A549 (cell line): ENCODE data around the gene SYPL1. TPM values are rescaled to one million over a fixed set of nuclear protein-coding genes. Genes with fewer than 3 reads are reported as not detected.

ENCODE experiments used
- ATAC-seq, 2 experiments: fragments of 200-7000 bp in 1 of 2; fragments of >200 bp in 1 of 2; cut with Nextera tagmentation in 1 of 2; cut with Tn5 transposase in 1 of 2; 3 replicates each; pipeline versions ENCODE4 v1.8.0 to v1.9.1; 2018 to 2020; ENCODE audit warnings: mild to moderate bottlenecking in 1 of 2, moderate library complexity in 1 of 2
- CTCF ChIA-PET: fragments of 300-600 bp; sonication (Branson Sonifier 250); formaldehyde crosslinking; extraction: SDS; loops from one replicate; lab custom pipeline; 2021; ENCODE audit warnings: antibody characterized with exemption, inconsistent platforms; lab: Yijun Ruan, JAX
- POLR2A ChIA-PET: fragments of 350-600 bp; formaldehyde crosslinking; extraction: SDS; loops from one replicate; lab custom pipeline; 2021; ENCODE audit warnings: antibody characterized with exemption, inconsistent platforms; lab: Yijun Ruan, JAX
- DNase-seq, 2 experiments: peaks; one replicate each; pipeline versions ENCODE4 v3.0.0 to v3.0.0-alpha.2; 2011 to 2016; ENCODE audit warnings: low read depth in 1 of 2, low spot score in 1 of 2
- FAIRE-seq: peaks from 2 replicates; lab custom pipeline; 2011; peaks lifted over from hg19 to GRCh38; lab: Jason Lieb, UNC
- H3K27ac ChIP-seq, 2 experiments: fragments of >200 bp; sonication (Bioruptor Twin); formaldehyde crosslinking; 3 replicates each; pipeline ENCODE4 v1.5.1; 2016 to 2017
- H3K4me1 ChIP-seq: fragments of >200 bp; sonication (Bioruptor Twin); formaldehyde crosslinking; 3 replicates; pipeline ENCODE4 v1.6.1; 2016
- H3K4me2 ChIP-seq: fragments of >200 bp; sonication (Bioruptor Twin); formaldehyde crosslinking; 3 replicates; pipeline ENCODE4 v1.6.1; 2016
- H3K4me3 ChIP-seq: fragments of >200 bp; sonication (Bioruptor Twin); formaldehyde crosslinking; 3 replicates; pipeline ENCODE4 v1.5.1; 2016
- H3K9me3 ChIP-seq: fragments of >200 bp; sonication (Bioruptor Twin); formaldehyde crosslinking; 3 replicates; pipeline ENCODE4 v1.6.1; 2016
- BHLHE40 ChIP-seq: IDR thresholded peaks from 2 replicates; pipeline ENCODE4 v1.6.1; 2012; ENCODE audit warnings: low read depth, low read length, inconsistent platforms
- CBX8 ChIP-seq: fragments of 200-600 bp; sonication (generic); IDR thresholded peaks from 2 replicates; pipeline ENCODE4 v1.6.1; 2016
- E2F6 ChIP-seq: IDR thresholded peaks from 2 replicates; pipeline ENCODE4 v1.6.1; 2012; ENCODE audit warnings: low read depth, borderline replicate concordance
- EHMT2 ChIP-seq: fragments of 200-600 bp; sonication (generic); IDR thresholded peaks from 2 replicates; pipeline ENCODE4 v1.6.1; 2016; ENCODE audit warnings: antibody characterized with exemption, low read depth, mild to moderate bottlenecking, moderate library complexity
- FOSL2 ChIP-seq, 2 experiments: fragments of 450-650 bp in 1 of 2; fragments of >200 bp in 1 of 2; sonication (Bioruptor Twin) in 1 of 2; formaldehyde crosslinking; IDR thresholded peaks; 2 replicates each; pipeline versions ENCODE4 v1.5.0 to v1.6.1; 2016 to 2020; ENCODE audit warnings: mild to moderate bottlenecking in 1 of 2, moderate library complexity in 1 of 2
- FOXS1 ChIP-seq: fragments of 250-450 bp; sonication (Bioruptor Pico); IDR thresholded peaks from 2 replicates; pipeline ENCODE4 v1.5.0; 2020; ENCODE audit warnings: mild to moderate bottlenecking, moderate library complexity
- GATA3 ChIP-seq: IDR thresholded peaks from 2 replicates; pipeline ENCODE4 v1.6.1; 2012; ENCODE audit warnings: borderline replicate concordance
- HOXB13 ChIP-seq: fragments of 250-450 bp; sonication (Bioruptor Pico); IDR thresholded peaks from 2 replicates; pipeline ENCODE4 v1.5.0; 2020; ENCODE audit warnings: low read depth, mild to moderate bottlenecking, moderate library complexity
- JUN ChIP-seq, 2 experiments: fragments of >200 bp; sonication (Bioruptor Twin); formaldehyde crosslinking; IDR thresholded peaks; 2 replicates in 1 of 2; 3 replicates in 1 of 2; pipeline ENCODE4 v1.6.1; 2016 to 2017
- JUNB ChIP-seq: fragments of >200 bp; sonication (Bioruptor Twin); formaldehyde crosslinking; IDR thresholded peaks from 2 replicates; pipeline ENCODE4 v1.6.1; 2016
- KDM5A ChIP-seq: fragments of 200-600 bp; sonication (generic); IDR thresholded peaks from 2 replicates; pipeline ENCODE4 v1.6.1; 2016; ENCODE audit warnings: antibody characterized with exemption, mild to moderate bottlenecking
- MAFK ChIP-seq: fragments of 450-650 bp; IDR thresholded peaks from 2 replicates; pipeline ENCODE4 v1.6.1; 2014; ENCODE audit not compliant: partially characterized antibody
- NFE2L2 ChIP-seq: fragments of 150-350 bp; conservative IDR thresholded peaks from 2 replicates; pipeline ENCODE4 v1.6.1; 2014; ENCODE audit warnings: low read length
- NR3C1 ChIP-seq: fragments of >200 bp; sonication (Bioruptor Twin); formaldehyde crosslinking; IDR thresholded peaks from 3 replicates; pipeline ENCODE4 v1.6.1; 2017
- PHF8 ChIP-seq: fragments of 200-600 bp; sonication (generic); IDR thresholded peaks from 2 replicates; pipeline ENCODE4 v1.6.1; 2016; ENCODE audit warnings: low read depth, mild to moderate bottlenecking, antibody characterized with exemption, moderate library complexity, borderline replicate concordance
- POLR2A ChIP-seq: IDR thresholded peaks from 2 replicates; pipeline ENCODE4 v1.6.1; 2012; ENCODE audit warnings: mild to moderate bottlenecking, low read length
- RCOR1 ChIP-seq: fragments of 150-350 bp; IDR thresholded peaks from 2 replicates; pipeline ENCODE4 v1.6.1; 2014; ENCODE audit warnings: antibody characterized with exemption, low read length, low read depth
- RFX5 ChIP-seq: fragments of 450-650 bp; IDR thresholded peaks from 2 replicates; pipeline ENCODE4 v1.7.1; 2014; ENCODE audit warnings: antibody characterized with exemption, mild to moderate bottlenecking, moderate library complexity
- TP53 ChIP-seq: fragments of 250-450 bp; sonication (Bioruptor Pico); IDR thresholded peaks from 2 replicates; pipeline ENCODE4 v1.5.0; 2021; ENCODE audit warnings: mild to moderate bottlenecking, moderate library complexity
- ZNF302 ChIP-seq: fragments of 250-450 bp; sonication (Bioruptor Pico); IDR thresholded peaks from 2 replicates; pipeline ENCODE4 v1.9.0; 2021; ENCODE audit warnings: inconsistent platforms, mild to moderate bottlenecking, moderate library complexity
- WGBS: methylation state at CpG from one replicate; pipeline ENCODE4 v1.1.6; 2017; ENCODE audit errors: missing lambda C conversion rate; 5-methylcytosine and 5-hydroxymethylcytosine counted together
- polyA minus RNA-seq: library from RNA; depleted of rRNA, polyadenylated mRNA; stranded (reverse); fragments of >200 nt; gene quantifications from 2 replicates; pipeline ENCODE4 v1.2.3, GENCODE V29; 2011; rRNA and poly(A)+ RNA removed
- polyA plus RNA-seq, 4 experiments: library from polyadenylated mRNA; depleted of rRNA in 3 of 4; stranded (reverse); fragments of >200 nt; fragmentation: RNase III in 1 of 4; extraction: RNeasy Plus Mini Kit Qiagen cat#74134 plus additional on column Dnase treatment in 1 of 4; gene quantifications; 2 replicates in 3 of 4; 3 replicates in 1 of 4; pipeline ENCODE4 v1.2.3, GENCODE V29; 2011 to 2017
- TF ChIP-seq, protein P1 (sequence below): IDR thresholded peaks from 2 replicates; pipeline ENCODE4 v1.6.1; 2012
- TF ChIP-seq, protein P2 (sequence below): IDR thresholded peaks from 2 replicates; pipeline ENCODE4 v1.6.1; 2012
- TF ChIP-seq, protein P3 (sequence below): fragments of >200 bp; sonication (Bioruptor Twin); formaldehyde crosslinking; IDR thresholded peaks from 3 replicates; pipeline ENCODE4 v1.6.1; 2016
- TF ChIP-seq, protein P4 (sequence below): fragments of 450-650 bp; IDR thresholded peaks from 2 replicates; pipeline ENCODE4 v1.6.1; 2014; ENCODE audit warnings: antibody characterized with exemption
- TF ChIP-seq, protein P5 (sequence below): fragments of 200-600 bp; sonication (generic); IDR thresholded peaks from 2 replicates; pipeline ENCODE4 v1.6.1; 2016; ENCODE audit warnings: antibody characterized with exemption, mild to moderate bottlenecking, moderate library complexity

SYPL1 gene
- polyA plus RNA-seq (2011; rRNA removed) (126 and 131 TPM in 2 replicates), polyA plus RNA-seq (2017; fragmentation: RNase III; extraction: RNeasy Plus Mini Kit Qiagen cat#74134 plus additional on column Dnase treatment) (93.2 to 102 TPM (median 101 TPM) in 3 replicates), polyA minus RNA-seq (36.4 and 37.1 TPM in 2 replicates)
- 33.5 and 40.8 TPM in 2 replicates for polyA plus RNA-seq (2012; cell fraction: cytosol; rRNA removed)
- 16.4 and 26.5 TPM in 2 replicates for polyA plus RNA-seq (2012; cell fraction: nucleus; rRNA removed)

GRCh38 chr7:106112118-106112971 lies at the start of gene SYPL1:
Gene SYPL1, minus strand, starts transcription at chr7:106112312. Its CDS starts 104 bp downstream, at chr7:106112208.
- Histone ChIP-seq H3K4me1 (peaks cover 28% of the 10 kb centered on the region), H3K9me3 (no peaks in the 10 kb centered on the region), H3K27ac (peak within 1 kb of the TSS; percentile 99), H3K4me2 (peak within 1 kb of the TSS; percentile 76), H3K4me3 (peak within 1 kb of the TSS; percentile 92)
- 7% methylated on average over 28 of the region's 76 CpGs for WGBS
- ChIA-PET CTCF (interaction anchor here (0.7 to 2.5 kb wide), 13 partner anchors 10 to 96 kb away, joined by 3 to 8 read pairs (median 4); no protein-coding TSS in a partner anchor), POLR2A (interaction anchor here (0.6 to 2.4 kb wide), 25 partner anchors 9 to 976 kb away, joined by 3 to 21 read pairs (median 5); no protein-coding TSS in a partner anchor)
- TF ChIP-seq RFX5 (no peak), POLR2A (peak; percentile 74), JUN (IDR thresholded peaks at IDR 0.05) (peak; percentile 77 to 81; a peak in 4 of 5 replicates), FOXS1 (CRISPR knock-in tag) (no peak), TP53 (0 out of 2 replicates have a peak, but pooled peaks have one; percentile 7), CBX8 (no peak), KDM5A (no peak), JUNB (no peak), GATA3 (no peak), ZNF302 (CRISPR knock-in tag) (no peak), NR3C1 (no peak), HOXB13 (peak; percentile 45; the same call in 1 of the 2 replicates), EHMT2 (no peak), MAFK (no peak), E2F6 (peak; percentile 87), PHF8 (peak; percentile 24; the same call in 1 of the 2 replicates), BHLHE40 (no peak)
- TF ChIP-seq, protein P1, sequence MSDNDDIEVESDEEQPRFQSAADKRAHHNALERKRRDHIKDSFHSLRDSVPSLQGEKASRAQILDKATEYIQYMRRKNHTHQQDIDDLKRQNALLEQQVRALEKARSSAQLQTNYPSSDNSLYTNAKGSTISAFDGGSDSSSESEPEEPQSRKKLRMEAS, result peak; percentile 85
- TF ChIP-seq, protein P2, sequence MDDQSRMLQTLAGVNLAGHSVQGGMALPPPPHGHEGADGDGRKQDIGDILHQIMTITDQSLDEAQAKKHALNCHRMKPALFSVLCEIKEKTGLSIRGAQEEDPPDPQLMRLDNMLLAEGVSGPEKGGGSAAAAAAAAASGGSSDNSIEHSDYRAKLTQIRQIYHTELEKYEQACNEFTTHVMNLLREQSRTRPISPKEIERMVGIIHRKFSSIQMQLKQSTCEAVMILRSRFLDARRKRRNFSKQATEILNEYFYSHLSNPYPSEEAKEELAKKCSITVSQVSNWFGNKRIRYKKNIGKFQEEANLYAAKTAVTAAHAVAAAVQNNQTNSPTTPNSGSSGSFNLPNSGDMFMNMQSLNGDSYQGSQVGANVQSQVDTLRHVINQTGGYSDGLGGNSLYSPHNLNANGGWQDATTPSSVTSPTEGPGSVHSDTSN, result peak; percentile 95
- TF ChIP-seq, protein P3, sequence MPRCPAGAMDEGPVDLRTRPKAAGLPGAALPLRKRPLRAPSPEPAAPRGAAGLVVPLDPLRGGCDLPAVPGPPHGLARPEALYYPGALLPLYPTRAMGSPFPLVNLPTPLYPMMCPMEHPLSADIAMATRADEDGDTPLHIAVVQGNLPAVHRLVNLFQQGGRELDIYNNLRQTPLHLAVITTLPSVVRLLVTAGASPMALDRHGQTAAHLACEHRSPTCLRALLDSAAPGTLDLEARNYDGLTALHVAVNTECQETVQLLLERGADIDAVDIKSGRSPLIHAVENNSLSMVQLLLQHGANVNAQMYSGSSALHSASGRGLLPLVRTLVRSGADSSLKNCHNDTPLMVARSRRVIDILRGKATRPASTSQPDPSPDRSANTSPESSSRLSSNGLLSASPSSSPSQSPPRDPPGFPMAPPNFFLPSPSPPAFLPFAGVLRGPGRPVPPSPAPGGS, result peak; percentile 80; the same call in 1 of the 3 replicates
- TF ChIP-seq, protein P4, sequence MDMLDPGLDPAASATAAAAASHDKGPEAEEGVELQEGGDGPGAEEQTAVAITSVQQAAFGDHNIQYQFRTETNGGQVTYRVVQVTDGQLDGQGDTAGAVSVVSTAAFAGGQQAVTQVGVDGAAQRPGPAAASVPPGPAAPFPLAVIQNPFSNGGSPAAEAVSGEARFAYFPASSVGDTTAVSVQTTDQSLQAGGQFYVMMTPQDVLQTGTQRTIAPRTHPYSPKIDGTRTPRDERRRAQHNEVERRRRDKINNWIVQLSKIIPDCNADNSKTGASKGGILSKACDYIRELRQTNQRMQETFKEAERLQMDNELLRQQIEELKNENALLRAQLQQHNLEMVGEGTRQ, result no peak
- FAIRE-seq, result no peak
- peak; percentile 96 for ATAC-seq
- DNase-seq, result peak; percentile 84 to 96

GRCh38 chr7:106155027-106155426 lies 42.9 kb upstream of the SYPL1 start:
- Histone ChIP-seq H3K4me3 (no peak overlapping the region), H3K4me2 (no peak overlapping the region), H3K27ac (no peak overlapping the region), H3K9me3 (peaks cover 12% of the 10 kb centered on the region; the same call in 1 of the 3 replicates), H3K4me1 (peaks cover 20% of the 10 kb centered on the region; the same call in 2 of the 3 replicates)
- ChIA-PET CTCF (interaction anchor here (1.2 to 23.9 kb wide), 17 partner anchors 11 to 1189 kb away, joined by 3 to 487 read pairs (median 9); no protein-coding TSS in a partner anchor), POLR2A (no interaction called here)
- 38% methylated on average over 4 of the region's 4 CpGs for WGBS
- no peak for FAIRE-seq
- ATAC-seq, result no peak
- no peak for DNase-seq
- TF ChIP-seq, protein P5, sequence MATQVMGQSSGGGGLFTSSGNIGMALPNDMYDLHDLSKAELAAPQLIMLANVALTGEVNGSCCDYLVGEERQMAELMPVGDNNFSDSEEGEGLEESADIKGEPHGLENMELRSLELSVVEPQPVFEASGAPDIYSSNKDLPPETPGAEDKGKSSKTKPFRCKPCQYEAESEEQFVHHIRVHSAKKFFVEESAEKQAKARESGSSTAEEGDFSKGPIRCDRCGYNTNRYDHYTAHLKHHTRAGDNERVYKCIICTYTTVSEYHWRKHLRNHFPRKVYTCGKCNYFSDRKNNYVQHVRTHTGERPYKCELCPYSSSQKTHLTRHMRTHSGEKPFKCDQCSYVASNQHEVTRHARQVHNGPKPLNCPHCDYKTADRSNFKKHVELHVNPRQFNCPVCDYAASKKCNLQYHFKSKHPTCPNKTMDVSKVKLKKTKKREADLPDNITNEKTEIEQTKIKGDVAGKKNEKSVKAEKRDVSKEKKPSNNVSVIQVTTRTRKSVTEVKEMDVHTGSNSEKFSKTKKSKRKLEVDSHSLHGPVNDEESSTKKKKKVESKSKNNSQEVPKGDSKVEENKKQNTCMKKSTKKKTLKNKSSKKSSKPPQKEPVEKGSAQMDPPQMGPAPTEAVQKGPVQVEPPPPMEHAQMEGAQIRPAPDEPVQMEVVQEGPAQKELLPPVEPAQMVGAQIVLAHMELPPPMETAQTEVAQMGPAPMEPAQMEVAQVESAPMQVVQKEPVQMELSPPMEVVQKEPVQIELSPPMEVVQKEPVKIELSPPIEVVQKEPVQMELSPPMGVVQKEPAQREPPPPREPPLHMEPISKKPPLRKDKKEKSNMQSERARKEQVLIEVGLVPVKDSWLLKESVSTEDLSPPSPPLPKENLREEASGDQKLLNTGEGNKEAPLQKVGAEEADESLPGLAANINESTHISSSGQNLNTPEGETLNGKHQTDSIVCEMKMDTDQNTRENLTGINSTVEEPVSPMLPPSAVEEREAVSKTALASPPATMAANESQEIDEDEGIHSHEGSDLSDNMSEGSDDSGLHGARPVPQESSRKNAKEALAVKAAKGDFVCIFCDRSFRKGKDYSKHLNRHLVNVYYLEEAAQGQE, result no peak
- TF ChIP-seq FOSL2 (IDR thresholded peaks at IDR 0.05) (no peak), FOSL2 (CRISPR knock-in tag; IDR thresholded peaks at IDR 0.05) (no peak), NFE2L2 (no peak), RCOR1 (no peak), HOXB13 (no peak)
- TF ChIP-seq, protein P2, result no peak
